GM12873 (cell line): ENCODE measurements around the gene PPL.

Experiments
- CTCF ChIP-seq: IDR thresholded peaks from 2 replicates; pipeline ENCODE4 v1.5.1; 2012; ENCODE audit warnings: low read depth, mild to moderate bottlenecking, moderate library complexity, low read length, control low read depth; ENCODE audit not compliant: insufficient read depth; ENCODE audit errors: missing control alignments

The PPL gene

GRCh38 chr16:4914528-4915225, 22.3 kb downstream of the PPL start:
- no peak for TF ChIP-seq CTCF

GRCh38 chr16:4913774-4914525, 23.0 kb downstream of the PPL start:
- no peak for TF ChIP-seq CTCF

DNA sequence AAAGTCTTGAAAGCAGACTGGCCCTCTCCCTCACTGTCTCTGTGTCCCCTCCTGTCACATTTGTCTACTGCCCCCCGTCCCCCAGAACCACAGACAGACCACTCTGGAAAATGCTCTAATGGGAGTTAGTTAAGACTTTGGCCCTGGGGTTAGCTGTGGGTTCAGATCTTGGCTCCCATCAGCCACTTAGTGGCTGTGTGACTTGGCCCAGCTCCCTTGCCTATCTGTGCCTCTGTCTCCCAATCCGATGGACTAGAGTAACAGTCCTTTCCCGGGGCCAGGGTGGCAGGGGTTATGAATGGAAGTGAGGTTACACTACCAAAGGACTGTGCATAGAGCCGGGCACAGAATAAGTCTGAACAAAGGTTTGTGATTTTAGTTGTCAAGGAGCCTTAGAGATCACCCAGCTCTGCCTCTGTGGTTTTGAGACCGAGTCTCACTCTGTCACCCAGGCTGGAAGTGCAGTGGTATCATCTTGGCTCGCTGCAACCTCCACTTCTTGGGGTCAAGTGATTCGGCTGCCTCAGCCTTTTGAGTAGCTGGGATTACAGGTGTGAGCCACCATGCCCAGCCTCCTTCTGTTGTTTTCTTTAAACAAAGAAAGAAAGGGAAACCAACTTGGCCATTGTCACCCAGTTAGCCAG, 23.7 kb downstream of the PPL start:
- no peak for TF ChIP-seq CTCF

DNA sequence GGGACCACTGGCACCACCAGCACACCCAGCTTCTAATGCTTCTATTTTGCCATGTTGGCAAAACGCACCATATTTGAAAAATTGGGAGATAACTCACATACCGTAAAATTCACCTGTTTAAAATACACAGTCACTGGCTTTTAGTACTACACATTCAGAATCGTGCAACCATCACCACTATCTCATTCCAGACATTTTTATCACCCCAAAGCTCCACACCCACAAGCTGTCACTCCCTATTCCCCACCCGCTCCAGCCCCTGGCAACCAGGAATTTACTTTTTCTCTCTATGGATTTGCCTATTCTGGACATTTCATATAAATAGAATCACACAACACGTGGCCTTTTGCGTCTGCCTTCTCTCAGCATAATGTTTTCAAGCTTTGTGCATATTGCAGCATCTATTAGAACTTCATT, 25.0 kb downstream of the PPL start:
- TF ChIP-seq CTCF = no peak

- TF ChIP-seq CTCF = no peak
These were observed 26.1 kb downstream of the PPL start for GRCh38 chr16:4910828-4911227.

DNA sequence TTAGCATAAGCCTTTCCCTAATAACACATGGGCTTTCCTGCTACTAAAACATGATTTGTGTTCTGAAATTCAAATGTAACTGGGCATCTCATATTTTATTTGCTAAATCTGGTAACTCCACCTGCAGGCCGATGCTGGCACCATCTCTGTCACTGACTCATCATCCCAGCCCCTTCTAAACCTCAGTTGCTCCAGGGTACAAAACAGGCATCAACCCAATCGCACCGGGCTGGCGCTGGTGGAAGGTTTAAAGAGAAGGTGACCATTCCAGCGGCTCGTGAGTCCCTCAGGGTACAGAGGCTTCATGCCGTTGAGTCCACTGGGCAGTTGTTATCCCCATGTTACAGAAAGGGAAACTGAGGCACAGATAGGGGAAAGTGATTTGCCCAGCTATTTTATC, 27.1 kb downstream of the PPL start:
- TF ChIP-seq CTCF = no peak

GRCh38 chr16:4908854-4909401, 28.0 kb downstream of the PPL start:
- no peak for TF ChIP-seq CTCF
